Adrenal gland (tissue), 12 donors: ENCODE results near the gene TTC34. TPM values are rescaled to one million over a fixed set of nuclear protein-coding genes. Genes with fewer than 3 reads are reported as not detected.

Source experiments
- DNase-seq, 7 donors: peaks; one replicate each; pipeline ENCODE4 v3.0.0-alpha.2; 2019 to 2020
- H3K27ac ChIP-seq, 5 donors: fragments of 200-600 bp; sonication (generic) in 4 of 5; 1 replicate in 3 of 5; 2 replicates in 2 of 5; pipeline versions ENCODE4 v1.5.1 to v1.8.0; 2016 to 2020; ENCODE audit warnings: mild to moderate bottlenecking in 1 of 5
- H3K27me3 ChIP-seq: fragments of 200-600 bp; 2 replicates; pipeline ENCODE4 v1.8.0; 2021
- H3K36me3 ChIP-seq, 2 donors: fragments of 200-600 bp; replicated peaks in 1 of 2; 1 replicate in 1 of 2; 2 replicates in 1 of 2; pipeline versions ENCODE4 v1.5.1 to v1.8.0; 2018 to 2022
- H3K4me1 ChIP-seq, 2 donors: fragments of 200-600 bp; replicated peaks in 1 of 2; 1 replicate in 1 of 2; 2 replicates in 1 of 2; pipeline versions ENCODE4 v1.5.1 to v1.8.0; 2018 to 2021
- H3K4me3 ChIP-seq, 4 donors: fragments of 200-600 bp; sonication (generic) in 3 of 4; one replicate each; pipeline ENCODE4 v1.5.1; 2016 to 2018
- H3K9me3 ChIP-seq, 3 donors: fragments of 200-600 bp; sonication (generic) in 1 of 3; replicated peaks in 1 of 3; 1 replicate in 2 of 3; 2 replicates in 1 of 3; pipeline versions ENCODE4 v1.5.1 to v1.8.0; 2016 to 2021
- POLR2A ChIP-seq, 2 donors: fragments of 450-650 bp; IDR thresholded peaks; one replicate each; pipeline ENCODE4 v1.6.1; 2017; ENCODE audit warnings: antibody characterized with exemption in 2 of 2, mild to moderate bottlenecking in 2 of 2, moderate library complexity in 1 of 2
- WGBS, 4 donors: extraction: QIAGEN DNeasy Blood & Tissue Kit in 2 of 4; methylation state at CpG; one replicate each; pipeline versions ENCODE4 v1.1.5 to v1.1.7; 2013 to 2017; 5-methylcytosine and 5-hydroxymethylcytosine counted together
- intact Hi-C, 2 donors: fragments of 100-400 bp; cut with DNase I; formaldehyde crosslinking; loops; one replicate each; pipeline versions ENCODE4 v1.14.1 to v1.15.0; 2022 to 2023
- polyA plus RNA-seq, 3 donors: library from polyadenylated mRNA; stranded (reverse); fragments of 200-250 nt in 2 of 3; fragments of 350-450 nt in 1 of 3; fragmentation: Illumina TruSeq in 1 of 3; extraction: RNeasy Lipid Tissue Mini Kit (QIAGEN cat#74804) in 1 of 3; gene quantifications; one replicate each; pipeline ENCODE4 v1.2.3, GENCODE V29; 2013 to 2014
- total RNA-seq, 9 donors: library from RNA; depleted of rRNA in 4 of 9; stranded (reverse); fragments of >200 nt in 4 of 9; fragments of 120-200 nt in 1 of 9; fragmentation: NEBNext Ultra II Directional in 1 of 9; extraction: Animal tissue kit (Norgen Biotek cat#: 25700) in 1 of 9; gene quantifications; one replicate each; pipeline versions ENCODE4 v1.1.0 to v1.2.4, GENCODE V29; 2013 to 2023
- TF ChIP-seq, protein P1 (sequence below), 6 experiments: fragments of 450-650 bp in 4 of 6; fragments of 200-600 bp in 2 of 6; sonication (generic) in 1 of 6; IDR thresholded peaks; 1 replicate in 5 of 6; 2 replicates in 1 of 6; pipeline versions ENCODE4 v1.5.1 to v1.8.0; 2016 to 2021; ENCODE audit warnings: antibody characterized with exemption in 6 of 6, mild to moderate bottlenecking in 2 of 6, moderate library complexity in 1 of 6
- donor health status: healthy with polysubstance abuse.
- donor health status: Bipolar disorder and iron deficiency.
- donor health status: DM: yes; HTN: yes; CAD: no.
- donor health status: DM: no; HTN: no; CAD: no.
- donor health status: DM: no; HTN: no; CAD: no.
- donor health status: DM: yes; HTN: yes; CAD: no.

TTC34 gene
- total and polyA plus RNA-seq, 12 donors, result 0.12 to 1.9 (median 0.47) TPM

DNA sequence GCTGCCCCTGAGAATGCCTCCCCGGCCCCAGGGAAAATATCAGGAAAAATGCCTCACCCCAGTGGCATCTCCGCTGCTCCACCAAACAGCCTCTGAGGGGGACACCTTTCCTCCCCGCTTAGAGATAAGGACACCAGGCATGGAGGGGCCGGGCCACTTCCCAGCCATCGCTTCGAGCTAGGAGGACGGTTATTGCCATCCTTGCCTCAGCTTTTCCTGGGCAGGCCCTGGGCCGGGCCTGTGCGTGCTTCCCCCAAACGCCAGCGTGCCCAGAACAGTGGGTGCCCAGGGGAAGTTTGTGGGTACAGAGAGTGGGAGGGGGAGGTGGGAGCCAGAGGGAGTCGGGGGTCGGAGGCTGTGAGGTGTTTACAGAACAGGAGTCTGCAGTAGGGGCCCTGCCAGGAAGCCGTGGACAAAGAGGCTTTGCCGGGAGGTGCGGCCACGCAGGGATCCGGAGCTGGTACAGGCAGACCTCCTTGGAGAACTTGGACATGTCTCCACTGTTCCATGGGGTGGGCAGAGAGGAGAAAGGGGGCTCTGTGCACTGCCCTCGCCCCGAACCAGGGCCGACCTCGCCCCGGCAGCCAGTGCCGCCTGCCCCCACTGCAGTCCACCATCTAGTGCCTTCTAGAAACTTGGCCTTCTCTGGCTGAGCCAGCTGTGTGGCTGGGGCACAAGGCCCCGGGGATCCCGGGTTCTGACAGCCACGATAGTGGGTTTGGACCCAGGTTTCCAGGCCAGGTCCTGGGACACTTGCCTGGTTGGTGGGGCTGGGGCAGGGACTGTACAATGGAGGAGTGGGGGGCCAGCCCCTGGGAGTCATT, 33.5 kb upstream of the TTC34 start:
- no peaks in the 10 kb centered on the region for H3K9me3 ChIP-seq
- no peaks in the 10 kb centered on the region for H3K4me1 ChIP-seq
- WGBS, 4 donors, result 79 to 82% (median 81%) methylated on average over 13 to 27 of the region's 27 CpGs
- H3K4me3 ChIP-seq, result no peak overlapping the region
- TF ChIP-seq, protein P1, sequence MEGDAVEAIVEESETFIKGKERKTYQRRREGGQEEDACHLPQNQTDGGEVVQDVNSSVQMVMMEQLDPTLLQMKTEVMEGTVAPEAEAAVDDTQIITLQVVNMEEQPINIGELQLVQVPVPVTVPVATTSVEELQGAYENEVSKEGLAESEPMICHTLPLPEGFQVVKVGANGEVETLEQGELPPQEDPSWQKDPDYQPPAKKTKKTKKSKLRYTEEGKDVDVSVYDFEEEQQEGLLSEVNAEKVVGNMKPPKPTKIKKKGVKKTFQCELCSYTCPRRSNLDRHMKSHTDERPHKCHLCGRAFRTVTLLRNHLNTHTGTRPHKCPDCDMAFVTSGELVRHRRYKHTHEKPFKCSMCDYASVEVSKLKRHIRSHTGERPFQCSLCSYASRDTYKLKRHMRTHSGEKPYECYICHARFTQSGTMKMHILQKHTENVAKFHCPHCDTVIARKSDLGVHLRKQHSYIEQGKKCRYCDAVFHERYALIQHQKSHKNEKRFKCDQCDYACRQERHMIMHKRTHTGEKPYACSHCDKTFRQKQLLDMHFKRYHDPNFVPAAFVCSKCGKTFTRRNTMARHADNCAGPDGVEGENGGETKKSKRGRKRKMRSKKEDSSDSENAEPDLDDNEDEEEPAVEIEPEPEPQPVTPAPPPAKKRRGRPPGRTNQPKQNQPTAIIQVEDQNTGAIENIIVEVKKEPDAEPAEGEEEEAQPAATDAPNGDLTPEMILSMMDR (IDR thresholded peaks at IDR 0.05), result no peak
- no peak for TF ChIP-seq POLR2A (IDR thresholded peaks at IDR 0.05)
- H3K27ac ChIP-seq, result no peak overlapping the region
- H3K36me3 ChIP-seq, result no peaks in the 10 kb centered on the region
- DNase-seq, result no peak
- H3K27me3 ChIP-seq, result peaks cover 9% of the 10 kb centered on the region
- intact Hi-C loops, result no loop called here

DNA sequence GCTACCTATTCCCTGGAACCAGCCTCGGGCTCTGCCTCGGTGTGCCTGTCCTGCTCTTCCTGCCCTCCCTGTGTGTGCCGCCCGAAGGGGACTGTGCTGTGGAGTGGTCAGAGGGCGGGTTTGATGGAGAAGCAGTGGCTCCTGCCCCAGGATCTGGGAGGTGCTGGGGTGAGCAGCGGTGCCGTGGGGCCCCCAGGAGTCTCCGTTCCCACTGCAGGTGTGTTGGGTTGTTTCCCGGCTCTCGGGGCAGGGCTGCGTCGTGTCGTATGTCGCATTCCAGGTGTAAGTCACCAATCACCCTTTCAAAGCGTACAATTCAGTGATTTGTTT, 32.6 kb upstream of the TTC34 start:
- no peaks in the 10 kb centered on the region for H3K36me3 ChIP-seq
- DNase-seq, result no peak
- H3K27me3 ChIP-seq, result peaks cover 9% of the 10 kb centered on the region
- intact Hi-C loops, result no loop called here
- TF ChIP-seq, protein P1 (IDR thresholded peaks at IDR 0.05), result no peak
- TF ChIP-seq POLR2A (IDR thresholded peaks at IDR 0.05), result no peak
- no peaks in the 10 kb centered on the region for H3K4me1 ChIP-seq
- H3K9me3 ChIP-seq, result no peaks in the 10 kb centered on the region
- no peak overlapping the region for H3K4me3 ChIP-seq
- H3K27ac ChIP-seq, result no peak overlapping the region
- 49 to 61% (median 56%) methylated on average over 10 to 15 of the region's 15 CpGs for WGBS, 4 donors

DNA sequence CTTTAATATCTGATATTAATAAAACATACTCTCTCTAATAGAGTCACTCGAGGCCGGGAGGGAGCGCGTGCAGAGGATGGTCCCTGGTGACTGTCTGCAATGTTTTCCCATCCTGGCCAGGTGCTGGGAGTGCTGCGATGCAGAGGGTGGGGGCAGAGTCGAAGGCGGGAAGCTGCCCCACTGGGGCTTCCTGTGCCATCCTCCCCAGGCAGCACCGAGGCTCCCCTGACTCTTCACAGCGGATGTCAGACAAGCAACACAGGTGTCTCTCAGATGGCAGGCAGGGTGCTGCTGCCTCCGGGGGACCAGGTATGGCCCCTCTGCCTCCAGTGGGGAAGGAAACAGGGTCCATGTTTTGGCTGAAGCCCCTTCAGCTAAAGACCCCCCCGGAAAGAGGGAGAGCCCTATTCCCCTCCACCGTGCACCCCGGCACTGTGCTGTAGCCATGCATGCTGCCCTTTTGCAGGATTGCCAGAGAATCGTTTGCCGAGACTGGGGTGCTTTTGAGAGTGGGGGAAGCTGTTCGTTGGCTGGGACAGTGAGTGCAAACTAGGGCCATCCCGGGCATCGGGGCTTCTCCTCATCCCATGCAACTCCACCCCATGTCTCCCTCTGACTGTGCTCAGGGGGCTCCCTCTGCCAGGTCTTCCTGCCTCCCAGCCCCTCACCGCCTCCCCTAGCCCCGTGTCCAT, 32.1 kb upstream of the TTC34 start:
- H3K9me3 ChIP-seq, result no peaks in the 10 kb centered on the region
- no peak for DNase-seq
- intact Hi-C loops, result no loop called here
- TF ChIP-seq POLR2A (IDR thresholded peaks at IDR 0.05), result no peak
- TF ChIP-seq, protein P1 (IDR thresholded peaks at IDR 0.05), result no peak
- 56 to 72% (median 70%) methylated on average over 10 to 20 of the region's 20 CpGs for WGBS, 4 donors
- peaks cover 9% of the 10 kb centered on the region for H3K27me3 ChIP-seq
- no peaks in the 10 kb centered on the region for H3K4me1 ChIP-seq
- H3K4me3 ChIP-seq, result no peak overlapping the region
- H3K36me3 ChIP-seq, result no peaks in the 10 kb centered on the region
- H3K27ac ChIP-seq, result no peak overlapping the region

DNA sequence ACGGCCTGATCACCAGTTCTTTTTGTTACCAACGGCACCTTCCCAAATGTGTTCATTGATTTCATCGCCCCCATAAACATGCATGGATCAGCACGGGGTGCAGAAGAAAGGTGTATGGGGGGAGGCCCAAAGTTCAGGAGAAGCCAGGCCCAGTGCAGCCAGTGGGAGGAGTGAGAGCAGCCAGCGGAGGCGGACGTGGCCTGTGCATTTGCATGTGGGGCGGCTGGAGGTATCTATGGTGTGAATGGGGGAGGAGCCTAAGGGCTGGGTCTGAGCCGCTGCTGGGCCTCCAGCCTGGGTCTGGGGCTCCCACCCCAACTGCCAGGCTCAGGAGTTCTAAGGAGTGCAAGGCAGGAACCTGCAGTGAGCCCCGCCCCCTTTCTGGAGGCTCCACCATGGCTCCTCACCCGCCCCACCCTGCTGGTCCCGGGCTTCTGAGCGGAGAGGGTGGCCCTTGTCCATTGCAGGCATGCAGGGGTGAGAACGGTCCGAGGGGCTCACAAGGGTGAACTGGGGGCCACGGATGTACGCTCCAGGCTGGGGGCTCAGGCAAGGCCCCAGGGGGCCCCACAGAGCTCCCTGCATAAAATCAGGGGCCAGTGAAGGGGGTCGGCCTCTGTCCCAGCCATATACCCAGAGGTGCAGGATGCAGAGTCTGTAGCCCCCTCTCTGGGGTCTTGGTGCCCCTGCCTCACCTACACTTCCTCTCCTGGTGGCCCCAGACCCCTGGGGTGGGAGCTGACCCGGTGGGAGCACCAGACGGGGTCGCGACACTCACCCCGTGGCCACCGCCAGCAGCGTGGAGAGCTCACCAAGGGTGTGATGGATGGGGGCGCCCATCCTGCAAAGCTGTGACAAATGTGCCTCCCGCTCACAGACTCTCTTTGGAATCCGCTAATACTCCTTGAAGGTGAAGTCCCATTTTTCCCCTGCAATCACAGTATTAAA, 31.3 kb upstream of the TTC34 start:
- H3K4me1 ChIP-seq, result no peaks in the 10 kb centered on the region
- H3K27ac ChIP-seq, result no peak overlapping the region
- no peak overlapping the region for H3K4me3 ChIP-seq
- peaks cover 9% of the 10 kb centered on the region for H3K27me3 ChIP-seq
- no peak for DNase-seq
- WGBS, 4 donors, result 58 to 77% (median 62%) methylated on average over 12 to 28 of the region's 28 CpGs
- H3K36me3 ChIP-seq, result no peaks in the 10 kb centered on the region
- TF ChIP-seq, protein P1 (IDR thresholded peaks at IDR 0.05), result no peak
- TF ChIP-seq POLR2A (IDR thresholded peaks at IDR 0.05), result no peak
- H3K9me3 ChIP-seq, result no peaks in the 10 kb centered on the region
- intact Hi-C loops, result no loop called here
